HuH-7.5 (cell line): ENCODE measurements around the gene NHEJ1.

Source experiments
- DNase-seq: peaks from one replicate; pipeline ENCODE4 v3.0.0; 2011; ENCODE audit warnings: low spot score

NHEJ1 gene

DNA sequence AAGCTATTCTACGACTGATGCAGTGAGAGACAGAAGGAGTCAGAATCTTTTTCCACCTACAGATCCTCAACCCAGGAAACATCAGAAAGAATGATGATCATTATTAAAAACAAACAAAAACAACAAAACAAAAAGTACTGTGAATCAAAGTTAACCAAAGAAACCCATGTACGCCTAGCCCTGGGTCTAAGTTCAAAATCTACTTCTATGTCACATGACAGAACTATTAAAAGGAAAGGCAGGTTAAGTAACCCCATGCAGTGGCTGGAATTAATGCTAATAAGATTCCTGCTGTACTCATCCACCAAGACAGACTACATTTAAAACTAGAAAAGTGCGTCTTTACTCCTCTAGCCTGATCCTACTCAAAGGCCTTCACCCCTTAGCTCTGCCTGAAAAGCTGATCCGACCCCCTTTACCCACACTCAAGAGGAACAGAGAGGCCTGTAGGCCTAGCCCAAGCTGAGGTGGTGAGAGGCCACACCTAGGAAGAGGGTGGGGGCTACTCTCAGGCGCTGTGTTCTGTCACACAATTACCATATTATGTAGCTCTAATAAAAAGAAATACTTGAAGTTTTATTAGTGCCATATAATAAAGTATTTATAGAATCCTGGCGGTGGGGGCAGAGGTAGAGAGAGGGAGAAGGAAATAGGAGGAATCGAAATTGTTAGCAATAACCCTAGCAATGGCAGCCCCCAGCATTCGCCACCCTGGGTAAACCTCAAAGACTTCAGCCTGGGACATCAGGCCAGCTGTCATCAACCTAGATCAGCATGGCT lies 37.1 kb downstream of the NHEJ1 start:
- DNase-seq = no peak

DNA sequence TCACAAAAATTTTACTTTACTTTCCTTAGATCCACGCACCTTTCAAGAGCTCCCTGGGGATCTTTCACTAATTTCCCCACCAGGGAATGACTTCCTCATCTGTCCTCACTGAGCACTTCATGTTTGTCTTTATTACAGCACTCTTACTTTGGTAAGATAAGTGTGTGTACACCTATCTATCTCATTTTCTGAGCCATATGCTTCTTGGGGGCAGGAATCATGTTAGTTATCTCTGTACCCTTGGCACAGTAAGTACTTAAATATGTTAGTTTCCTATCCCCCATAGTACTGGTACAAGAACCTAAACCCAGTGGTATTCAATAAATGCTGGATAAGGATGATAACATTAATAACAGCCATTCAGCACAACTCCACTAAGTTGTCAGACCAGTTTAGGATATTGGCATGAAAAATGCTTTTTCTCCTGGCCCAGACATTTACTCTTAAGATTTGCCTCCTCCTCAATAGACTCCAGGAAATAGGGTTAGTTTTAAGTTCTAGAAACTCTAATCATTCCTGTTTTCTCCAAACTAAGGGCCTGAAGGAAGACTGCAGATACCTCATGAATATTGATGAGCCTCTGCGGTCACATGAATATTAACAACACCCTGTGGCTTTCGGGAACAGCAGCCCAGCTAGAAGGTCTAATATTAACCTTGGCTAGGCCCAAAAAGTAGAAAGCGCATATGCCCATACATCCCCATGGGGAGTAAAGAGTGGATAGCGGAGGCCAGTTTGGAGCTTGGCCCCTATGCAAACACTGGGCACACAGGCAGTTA lies 38.2 kb downstream of the NHEJ1 start:
- no peak for DNase-seq

DNA sequence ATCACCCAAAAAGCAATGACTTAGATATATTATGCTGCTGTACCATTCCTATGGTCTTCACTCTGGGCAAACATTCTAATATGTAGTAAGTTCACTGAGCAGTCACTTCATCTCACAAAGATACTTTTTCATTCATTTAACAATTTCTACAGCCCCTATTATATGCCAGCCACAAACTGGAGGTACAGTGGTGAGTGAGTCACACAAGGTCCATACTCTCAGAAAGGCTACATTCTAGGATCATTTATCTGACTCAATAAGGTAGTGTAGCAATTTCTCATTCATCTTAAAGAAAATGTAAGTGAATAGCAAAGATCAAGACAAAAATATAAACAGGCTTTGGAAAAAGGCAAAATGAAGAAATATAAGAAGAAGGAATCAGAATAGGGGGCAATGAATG lies 40.5 kb downstream of the NHEJ1 start:
- DNase-seq = no peak

DNA sequence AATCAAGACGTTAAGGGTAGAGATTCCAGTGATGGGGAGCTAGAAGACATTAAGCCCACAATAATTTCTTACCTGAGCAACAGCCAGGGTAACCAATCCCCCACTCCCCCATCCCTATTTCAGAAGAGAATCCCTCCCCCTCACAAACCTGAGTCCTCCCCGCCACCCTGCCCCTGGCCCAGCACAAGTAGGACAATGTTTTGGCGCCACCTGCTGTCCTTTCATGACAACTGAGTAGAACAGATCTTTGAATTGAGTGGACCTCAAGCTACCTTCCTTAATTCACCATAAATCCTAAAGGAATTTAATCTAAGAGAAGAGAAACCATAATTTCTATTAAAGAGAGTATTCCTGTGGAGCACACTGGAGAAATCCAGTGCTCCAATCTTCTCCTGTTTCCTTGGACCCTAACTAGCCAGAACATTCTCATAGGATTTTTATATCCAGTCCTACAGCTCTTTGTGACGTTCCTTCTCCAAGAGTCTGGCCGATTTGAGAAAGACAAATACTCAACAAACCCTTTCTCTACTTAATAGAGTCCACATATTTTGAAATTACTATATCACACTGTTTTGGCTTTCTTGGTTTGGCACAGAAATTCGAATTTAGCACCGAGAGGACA lies 41.1 kb downstream of the NHEJ1 start:
- no peak for DNase-seq

DNA sequence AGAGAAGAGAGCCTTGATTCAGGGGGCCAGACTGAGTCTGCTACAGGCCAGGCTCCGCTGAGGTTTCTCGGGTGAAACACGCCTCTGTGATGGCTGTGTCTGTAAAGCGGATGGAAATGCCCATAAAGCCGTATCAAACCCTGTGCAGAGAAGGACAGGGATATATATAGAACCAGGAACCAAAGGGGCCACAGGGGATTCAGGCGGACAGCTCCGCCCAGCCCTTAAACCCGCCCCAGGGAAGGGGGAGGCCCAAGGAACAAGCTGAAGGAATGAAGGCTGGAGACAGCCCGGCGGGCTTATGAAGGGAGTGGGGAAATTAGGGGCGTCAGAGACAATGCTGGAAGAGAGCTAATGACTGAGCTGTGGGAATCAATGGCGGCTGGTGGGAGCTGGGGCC lies 42.1 kb downstream of the NHEJ1 start:
- DNase-seq = no peak

DNA sequence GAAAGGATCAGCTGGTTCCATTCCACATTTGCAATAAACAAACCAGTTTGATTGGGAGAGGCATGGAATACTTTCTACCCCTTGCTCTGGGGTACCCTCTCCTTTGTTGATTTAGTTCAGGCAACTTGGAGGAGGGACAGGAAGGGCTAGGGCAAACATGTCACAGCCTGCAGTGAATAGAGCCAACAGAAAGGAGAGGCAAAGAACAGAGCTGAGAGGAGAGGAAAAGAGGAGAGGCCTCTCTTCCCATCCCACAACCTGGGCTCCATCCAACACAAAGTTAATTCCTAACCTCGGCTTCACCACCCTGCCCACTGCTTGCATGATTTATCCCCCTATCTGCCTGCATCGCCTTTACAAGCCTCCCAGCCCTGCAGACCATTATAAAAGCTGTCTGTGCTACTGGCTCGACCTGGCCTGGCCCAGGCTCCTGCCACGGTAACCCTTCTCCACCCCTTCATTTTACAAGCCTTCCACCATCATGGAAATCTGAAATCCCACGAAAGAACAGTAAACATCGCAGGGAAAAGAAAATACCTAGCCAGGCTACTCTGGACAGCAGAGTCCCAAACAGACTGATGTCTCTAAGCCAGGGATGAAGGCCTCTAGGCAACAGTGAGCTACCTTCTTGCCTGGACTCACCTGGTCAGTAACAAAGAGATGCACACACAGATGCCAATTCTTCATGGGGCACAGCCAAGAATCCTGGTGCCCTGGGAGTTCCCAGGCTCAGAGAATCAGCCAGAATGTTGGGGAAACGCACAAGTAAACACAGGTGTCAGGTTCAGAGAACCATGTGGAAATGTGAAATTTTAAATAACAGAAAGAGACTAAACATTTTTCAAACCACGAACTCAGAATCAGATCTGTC lies 43.6 kb downstream of the NHEJ1 start:
- no peak for DNase-seq

- DNase-seq = no peak
Measured at GRCh38 chr2:219112651-219113338, 47.8 kb downstream of the NHEJ1 start.

GRCh38 chr2:219112062-219112406 lies 48.6 kb downstream of the NHEJ1 start:
- no peak for DNase-seq

GRCh38 chr2:219111375-219112061 lies 49.1 kb downstream of the NHEJ1 start:
- no peak for DNase-seq

DNA sequence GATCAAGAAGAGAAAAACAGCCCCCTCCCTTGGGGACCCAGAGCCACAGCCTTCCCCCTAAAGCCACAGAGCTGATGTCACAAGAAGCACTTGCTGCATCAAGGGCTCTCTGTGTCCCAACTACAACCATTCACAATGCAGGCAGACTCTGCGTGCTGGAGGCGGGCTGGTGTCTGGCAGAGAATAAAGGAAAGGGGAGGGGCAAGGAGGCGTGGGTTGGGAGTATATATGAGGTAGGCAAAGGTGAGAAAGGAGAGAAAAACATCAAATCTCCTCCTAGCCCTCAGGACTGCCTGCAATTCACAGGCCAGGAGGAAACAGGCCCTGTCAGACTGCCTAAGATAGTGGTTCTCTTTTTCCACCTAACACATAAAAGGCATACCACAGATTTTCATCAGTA lies 51.1 kb downstream of the NHEJ1 start:
- no peak for DNase-seq

GRCh38 chr2:219107758-219108157 lies 52.9 kb downstream of the NHEJ1 start:
- DNase-seq = no peak

GRCh38 chr2:219106251-219106650 lies 54.4 kb downstream of the NHEJ1 start:
- DNase-seq = no peak

DNA sequence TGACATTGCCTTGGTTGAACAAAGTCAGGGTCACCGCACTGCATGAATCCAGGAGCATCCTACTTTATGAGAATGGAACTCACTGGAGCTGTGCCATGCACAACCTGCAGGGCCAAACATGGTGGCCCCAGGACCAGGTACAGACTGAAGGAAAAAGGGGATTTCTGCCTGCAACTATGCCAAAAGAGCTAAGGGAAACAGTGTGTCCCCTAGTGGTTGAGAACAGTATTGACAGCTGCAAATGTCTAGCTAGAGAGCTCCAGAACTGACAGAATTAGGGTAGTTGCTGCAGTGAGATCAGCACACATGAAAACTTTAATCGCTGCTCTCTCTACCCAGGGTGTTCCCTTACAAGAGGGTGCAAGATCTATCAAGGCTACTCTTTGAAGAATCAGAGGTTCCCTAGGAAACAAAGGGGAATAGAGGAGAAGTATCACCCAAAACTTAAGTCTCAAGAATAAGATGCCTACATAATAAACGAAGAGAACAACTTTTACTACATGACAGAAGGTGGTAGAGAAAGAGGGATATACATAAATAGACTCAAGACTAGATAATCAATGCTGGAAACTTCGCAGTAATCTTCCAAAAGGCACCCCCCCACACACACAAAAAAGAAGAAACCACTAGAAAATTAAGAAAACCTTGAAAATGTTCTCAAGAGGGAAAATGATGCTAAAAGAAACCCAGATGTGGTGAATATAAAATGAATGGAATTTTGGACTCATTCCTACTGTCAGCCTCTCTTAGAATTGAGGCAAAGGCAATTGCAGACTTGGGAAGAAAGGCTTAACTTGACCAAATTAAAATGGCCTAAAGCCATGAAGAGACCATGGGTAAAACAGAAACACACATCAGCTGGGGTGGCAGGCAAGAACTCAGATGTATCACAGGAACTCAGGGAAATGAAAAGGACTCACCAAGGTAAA lies 56.2 kb downstream of the NHEJ1 start:
- DNase-seq = no peak

- no peak for DNase-seq
Measured at GRCh38 chr2:219099329-219099728, 61.3 kb downstream of the NHEJ1 start.

- no peak for DNase-seq
Measured at GRCh38 chr2:219095406-219095935, 65.1 kb downstream of the NHEJ1 start.

GRCh38 chr2:219094171-219094570 lies 66.4 kb downstream of the NHEJ1 start:
- no peak for DNase-seq

DNA sequence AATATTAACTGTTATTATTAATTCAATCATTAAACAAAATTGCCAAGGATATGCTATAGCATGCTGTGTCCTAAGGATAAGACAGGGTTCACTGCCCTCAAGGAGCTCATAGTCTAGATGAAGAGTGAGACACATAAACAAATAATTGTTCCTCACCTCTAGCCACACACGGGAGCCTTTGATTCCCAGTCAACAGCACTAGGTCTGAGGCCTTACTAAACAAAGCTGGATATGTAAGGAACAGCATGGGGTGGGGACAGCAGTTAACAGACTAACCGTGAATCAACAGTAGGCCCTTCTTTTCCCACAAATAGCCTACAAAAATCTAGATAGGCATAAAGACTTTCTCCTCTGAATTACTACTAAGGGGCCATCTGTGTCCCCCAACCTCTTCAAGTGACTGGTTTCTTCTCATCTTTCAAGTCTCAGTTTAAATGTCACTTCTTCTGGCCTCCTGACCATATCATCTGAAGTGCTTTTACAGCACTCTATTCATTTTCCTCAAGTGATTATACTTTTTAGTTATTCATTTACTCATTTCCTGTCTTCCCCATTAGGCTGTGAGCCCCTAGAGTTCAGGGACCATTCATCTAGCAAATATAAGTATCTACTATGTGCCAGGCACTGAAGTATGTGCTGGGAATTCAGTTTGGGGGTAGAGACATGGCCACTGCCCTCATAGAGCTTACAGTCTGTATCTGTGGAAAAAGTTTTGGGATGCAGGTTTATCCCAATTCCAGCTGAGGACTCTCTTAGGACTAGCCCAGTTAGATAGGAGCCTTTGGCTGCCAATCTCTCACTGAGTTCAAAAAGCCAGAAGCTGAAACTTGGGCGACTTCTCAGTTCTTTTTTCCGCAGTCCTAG lies 69.9 kb downstream of the NHEJ1 start:
- DNase-seq = no peak

GRCh38 chr2:219089330-219089729 lies 71.3 kb downstream of the NHEJ1 start:
- DNase-seq = no peak

DNA sequence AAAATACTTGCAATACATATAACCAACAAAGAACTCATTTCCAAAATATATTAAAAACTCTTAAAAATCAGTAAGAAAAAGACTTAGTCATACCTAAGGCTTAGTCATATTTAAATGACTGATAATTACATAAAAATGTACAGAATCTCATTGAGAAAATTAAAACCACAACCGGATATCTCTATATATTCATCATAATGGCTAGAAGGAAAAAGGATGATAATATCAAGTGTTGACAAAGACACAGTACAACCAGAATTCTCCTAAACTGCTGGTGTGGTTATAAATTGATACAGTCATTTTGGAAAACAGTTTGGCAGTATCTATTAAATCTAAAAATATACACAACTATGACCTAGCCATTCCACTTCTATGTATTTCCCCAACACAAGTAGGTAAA lies 72.8 kb downstream of the NHEJ1 start:
- no peak for DNase-seq
